Putamen (tissue), 1 donor: ENCODE measurements around the gene POLA2.

ENCODE experiments used
- DNase-seq: peaks from one replicate; pipeline ENCODE4 v3.0.0-alpha.2; 2016; ENCODE audit warnings: low spot score

POLA2 gene

DNA sequence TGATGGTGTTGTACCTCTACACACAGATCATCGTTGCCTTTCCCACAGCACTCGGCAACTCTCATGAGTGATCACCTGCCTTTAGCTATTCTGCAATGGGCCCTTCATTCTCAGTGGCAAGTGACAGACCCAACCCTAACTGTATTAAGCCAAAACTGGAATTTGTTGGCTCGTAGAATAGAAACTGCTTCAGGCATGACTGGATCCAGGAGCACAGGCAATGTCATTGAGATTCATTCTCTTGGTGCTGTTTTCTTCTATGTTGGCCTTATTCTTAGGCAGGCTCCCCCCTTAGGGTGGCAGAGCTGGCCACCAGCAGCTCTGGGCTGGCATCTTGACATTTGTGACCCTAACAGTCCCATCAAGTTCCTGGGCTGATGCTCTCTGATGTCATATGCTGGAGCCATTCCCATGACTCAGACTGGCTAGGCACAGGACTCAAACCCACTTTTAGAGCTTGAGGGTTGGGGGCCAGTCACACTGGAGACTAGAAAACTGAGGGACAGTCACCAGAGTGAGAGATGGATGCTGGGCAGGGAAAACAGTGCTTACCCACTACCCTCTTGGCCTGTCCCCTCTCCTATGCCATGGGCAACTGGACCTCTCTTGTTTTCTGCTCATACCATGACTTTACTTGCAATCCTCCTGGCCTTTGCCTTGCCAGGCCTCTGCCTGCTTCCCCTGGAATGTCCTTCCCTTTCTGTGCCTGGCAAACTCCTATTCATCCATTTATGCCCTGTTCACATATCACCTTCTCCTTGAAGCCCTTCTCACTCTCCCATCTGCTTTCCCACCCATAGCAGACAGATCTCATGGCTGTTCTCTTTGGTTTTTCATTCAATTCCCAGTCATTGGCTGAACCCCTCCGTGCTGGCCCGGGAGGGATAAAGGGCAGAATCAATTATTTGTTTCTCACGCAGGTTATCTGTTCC is 45.8 kb downstream of the POLA2 start:
- DNase-seq = no peak

GRCh38 chr11:65308281-65308891 is 46.6 kb downstream of the POLA2 start:
- no peak for DNase-seq

DNA sequence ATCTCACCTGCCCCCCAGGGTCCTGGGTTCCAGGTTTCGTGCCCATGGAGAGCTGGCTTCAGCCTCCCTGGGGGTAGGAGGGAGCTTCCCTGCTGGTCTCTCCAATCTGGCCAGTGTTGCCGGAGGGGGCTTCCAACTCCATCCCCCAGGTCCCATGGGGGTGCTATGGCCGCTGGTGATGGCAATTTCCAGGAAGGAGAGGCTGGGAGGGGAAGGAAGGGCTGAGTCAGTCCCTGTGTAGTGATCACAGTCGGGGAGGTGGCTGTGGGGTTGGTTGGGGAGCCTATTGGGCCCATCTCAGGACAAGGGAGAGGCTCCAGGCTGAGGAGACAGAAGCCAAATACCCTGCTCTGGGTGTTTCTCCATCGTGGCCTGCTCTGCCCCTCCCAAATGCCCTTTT is 47.2 kb downstream of the POLA2 start:
- DNase-seq = no peak

DNA sequence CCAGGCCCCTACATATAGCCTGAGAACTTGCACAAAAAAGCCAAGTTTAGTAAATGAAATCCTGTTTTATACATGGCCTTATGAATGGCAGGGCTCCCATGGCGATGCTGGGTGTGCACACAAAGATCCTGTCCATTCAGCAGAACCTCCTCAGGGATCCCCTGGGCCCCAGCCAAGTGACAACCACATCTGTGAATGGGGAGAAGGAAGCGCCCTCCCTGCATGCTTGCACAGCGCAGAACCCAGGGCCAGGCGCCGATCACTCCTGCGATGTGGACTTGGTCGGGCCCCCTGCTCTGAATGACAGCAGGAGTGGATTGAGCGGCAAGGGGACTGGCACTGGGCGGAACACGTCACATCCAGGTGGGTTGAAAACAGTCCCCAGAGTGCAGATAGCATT is 48.5 kb downstream of the POLA2 start:
- no peak for DNase-seq

DNA sequence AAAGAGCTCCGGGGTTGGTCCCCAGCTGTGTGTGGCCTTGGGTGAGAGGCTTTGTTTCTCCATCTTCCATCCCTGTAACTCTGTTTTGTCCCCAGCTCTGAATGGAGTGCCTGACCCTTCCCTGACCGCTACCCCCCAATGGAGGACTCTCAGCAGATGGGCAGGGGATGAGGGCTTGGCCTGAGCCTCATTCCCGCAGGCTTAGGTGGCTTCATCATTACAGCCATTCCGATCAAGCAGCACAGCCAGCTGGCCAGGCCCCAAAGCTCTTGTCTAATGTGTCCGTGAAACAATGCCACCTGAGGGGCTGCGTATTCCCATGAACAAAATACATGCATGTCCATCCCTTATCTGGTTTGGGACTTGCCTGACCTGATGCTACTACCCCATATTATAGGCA is 49.0 kb downstream of the POLA2 start:
- DNase-seq = no peak

- no peak for DNase-seq
Observed at GRCh38 chr11:65311170-65311678, 49.5 kb downstream of the POLA2 start.

GRCh38 chr11:65314501-65315203 is 52.9 kb downstream of the POLA2 start, which contains the start of gene CDC42EP2:
TSS of gene CDC42EP2 (plus strand) at chr11:65314866. CDS start at chr11:65320899, 6,033 bp downstream.
- DNase-seq = peak; percentile 92

DNA sequence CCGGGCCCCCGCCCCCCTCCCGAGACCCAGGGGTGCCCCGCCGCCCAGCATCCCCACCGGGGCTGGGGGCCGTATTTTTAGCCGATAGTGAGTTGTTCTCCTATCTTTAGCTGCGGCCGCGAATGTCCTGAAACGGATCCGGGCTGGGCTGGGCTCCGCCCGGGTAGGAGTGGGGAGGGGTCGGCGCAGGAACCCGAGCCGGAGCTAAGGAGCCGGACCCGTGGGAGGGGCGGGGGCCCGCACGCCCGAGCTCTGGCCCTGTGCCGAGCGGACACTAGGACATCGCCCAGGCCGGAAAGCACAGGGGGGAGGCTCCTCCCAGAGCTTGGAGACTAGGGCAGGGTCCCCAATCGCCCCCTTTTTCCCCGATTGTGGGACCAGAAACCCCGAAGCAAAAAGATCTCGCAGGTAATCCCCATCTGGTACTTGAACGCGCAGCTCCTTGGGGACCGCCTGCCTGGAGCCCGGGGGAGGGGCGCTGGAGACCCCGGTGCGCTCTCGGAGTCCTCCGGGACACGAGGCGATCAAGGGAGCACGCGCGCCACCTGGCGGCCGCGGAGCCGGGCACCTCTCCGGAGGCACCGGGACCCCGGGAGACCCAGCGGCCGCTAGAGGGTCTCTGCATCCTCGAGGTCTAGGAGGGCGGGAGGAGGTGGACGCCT is 53.6 kb downstream of the POLA2 start:
- DNase-seq = peak; percentile 75

DNA sequence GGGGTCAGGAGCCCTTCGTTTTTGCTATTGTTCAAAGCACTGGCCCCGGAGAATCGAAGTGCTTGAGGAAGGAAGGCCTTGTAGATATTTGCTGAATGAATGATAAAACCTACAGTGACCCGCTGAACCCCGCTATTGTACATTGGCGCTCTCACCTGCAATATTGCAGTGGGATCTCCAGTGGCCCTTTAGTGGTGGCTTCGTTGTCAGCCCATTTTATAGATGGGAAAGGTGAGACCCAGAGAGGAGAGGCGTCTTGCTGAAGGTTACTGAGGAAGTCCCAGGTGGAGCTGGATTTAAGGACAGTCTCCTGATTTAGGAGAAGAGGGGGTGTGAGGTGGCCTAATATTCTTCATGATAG is 54.1 kb downstream of the POLA2 start:
- DNase-seq = no peak

DNA sequence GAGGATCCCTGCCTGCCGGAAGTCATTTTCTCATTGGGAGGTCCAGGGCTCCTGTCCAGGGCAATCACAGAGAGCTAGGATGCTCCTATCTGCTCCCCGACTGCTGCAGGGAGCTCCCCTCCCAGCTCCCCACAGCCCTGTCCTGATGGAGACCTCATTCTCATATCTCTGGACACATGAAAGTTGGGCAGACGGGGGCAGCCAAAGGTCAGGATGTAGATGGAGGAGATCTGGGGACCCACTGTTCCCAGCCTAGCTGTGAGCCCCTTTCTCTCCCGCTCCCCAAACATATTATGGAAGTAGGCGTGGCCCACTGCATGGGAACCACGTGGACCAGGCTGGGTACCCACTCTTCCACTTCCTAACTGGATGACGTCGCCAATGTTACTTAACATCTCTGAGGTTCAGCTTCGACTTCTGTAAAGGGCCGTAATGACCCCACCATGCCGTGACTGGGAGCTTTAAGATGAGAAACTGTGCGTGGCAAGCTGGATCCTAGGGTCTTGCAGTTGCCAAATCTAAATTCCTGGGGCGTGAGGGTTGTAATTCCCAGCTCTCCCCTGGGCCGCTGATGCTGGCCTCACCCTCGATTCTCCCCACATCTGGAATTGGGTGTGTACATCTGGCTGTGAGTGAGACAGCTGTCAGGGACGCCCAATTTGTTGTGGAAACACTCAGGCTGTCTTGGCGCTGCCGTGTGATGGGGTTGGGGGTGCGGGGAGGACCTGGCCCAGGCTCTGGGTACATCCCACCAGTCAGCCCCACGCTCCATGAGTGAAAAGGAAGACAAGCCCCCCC is 54.7 kb downstream of the POLA2 start:
- no peak for DNase-seq

- DNase-seq = no peak
Observed at GRCh38 chr11:65317025-65317786, 55.4 kb downstream of the POLA2 start.

GRCh38 chr11:65320386-65321075 is 58.8 kb downstream of the POLA2 start:
- DNase-seq = no peak

GRCh38 chr11:65321076-65321475 is 59.3 kb downstream of the POLA2 start:
- DNase-seq = no peak

- no peak for DNase-seq
Observed at GRCh38 chr11:65321828-65322485, 60.2 kb downstream of the POLA2 start.

- no peak for DNase-seq
Observed at GRCh38 chr11:65323813-65324212, 62.1 kb downstream of the POLA2 start.

DNA sequence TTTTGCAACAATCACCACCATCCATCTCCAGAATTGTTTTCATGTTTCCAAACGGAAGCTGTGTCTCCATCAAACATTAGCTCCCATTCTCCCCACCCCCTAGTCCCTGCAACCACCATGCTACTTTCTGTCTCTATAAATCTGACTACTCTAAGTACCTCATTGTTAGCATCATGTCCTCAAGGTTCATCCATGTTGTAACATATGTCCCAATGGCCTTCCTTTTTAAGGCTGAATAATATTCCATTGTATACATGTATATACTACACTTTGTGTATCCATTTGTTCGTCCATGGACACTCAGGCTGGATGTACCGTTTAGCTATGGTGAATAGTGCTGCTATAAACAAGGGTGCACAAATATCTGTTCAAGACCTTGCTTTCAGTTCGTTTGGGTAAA is 63.7 kb downstream of the POLA2 start:
- DNase-seq = no peak

DNA sequence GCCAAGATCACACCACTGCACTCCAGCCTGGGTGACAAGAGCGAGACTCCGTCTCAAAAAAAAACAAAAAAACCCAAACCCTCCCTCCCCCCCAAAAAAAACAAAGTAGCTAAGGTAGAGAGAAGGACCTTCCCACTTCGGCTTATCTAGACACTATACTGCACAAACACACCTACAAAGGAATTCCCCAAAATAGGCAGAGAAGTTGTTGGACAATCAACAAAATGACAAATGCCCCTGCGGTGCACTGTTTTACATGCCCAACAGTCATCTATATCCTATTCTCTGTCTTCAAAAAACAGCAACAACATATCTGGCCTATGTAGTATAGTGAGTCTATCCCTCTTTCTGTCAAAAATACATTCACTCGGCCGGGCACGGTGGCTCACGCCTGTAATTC is 65.3 kb downstream of the POLA2 start:
- DNase-seq = no peak

DNA sequence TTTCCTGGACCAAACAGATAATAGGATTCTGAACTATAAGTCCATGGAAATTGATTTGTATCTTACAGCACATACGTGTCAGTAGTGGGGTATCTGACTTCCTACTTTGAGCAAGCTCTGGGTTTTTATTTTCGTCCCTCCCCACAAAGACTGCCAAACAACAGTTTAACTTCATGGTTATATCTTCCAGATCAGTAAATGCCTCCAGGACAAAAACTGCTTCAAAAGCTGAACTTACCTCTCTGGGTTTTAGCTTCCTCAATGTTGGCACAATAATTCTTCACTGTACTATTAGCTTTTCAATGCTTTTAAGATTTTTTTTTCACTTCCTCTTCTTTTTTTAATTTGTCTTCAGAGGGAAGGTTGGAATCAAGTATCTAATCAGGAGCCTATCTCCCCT is 67.7 kb downstream of the POLA2 start:
- no peak for DNase-seq

DNA sequence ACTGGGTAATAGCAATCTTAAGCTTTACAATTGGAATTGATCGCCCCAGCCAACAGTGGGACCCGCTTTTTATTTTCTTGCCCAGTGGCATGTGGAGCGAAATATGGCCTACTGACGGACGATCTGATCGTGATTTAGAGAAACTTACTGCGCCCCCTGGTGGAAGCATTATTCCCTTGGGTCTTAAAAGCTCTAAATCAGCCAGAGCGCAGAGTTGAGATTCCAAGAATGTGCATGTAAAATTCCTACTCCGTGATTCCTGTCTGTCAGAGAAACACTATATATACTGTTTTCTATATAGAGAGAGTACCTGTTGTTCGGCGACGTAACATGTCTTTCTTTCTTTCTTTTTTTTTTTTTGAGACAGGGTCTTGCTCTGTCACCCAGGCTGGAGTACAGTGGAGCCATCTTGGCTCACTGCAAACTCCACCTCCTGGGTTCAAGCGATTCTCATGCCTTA is 68.2 kb downstream of the POLA2 start:
- DNase-seq = peak; percentile 88
